Measurements from ENCODE around the gene ZNF697.

GRCh38 chr1:119687434-119688079 lies 39.5 kb upstream of the ZNF697 start:
- TF ChIP-seq, protein P1, sequence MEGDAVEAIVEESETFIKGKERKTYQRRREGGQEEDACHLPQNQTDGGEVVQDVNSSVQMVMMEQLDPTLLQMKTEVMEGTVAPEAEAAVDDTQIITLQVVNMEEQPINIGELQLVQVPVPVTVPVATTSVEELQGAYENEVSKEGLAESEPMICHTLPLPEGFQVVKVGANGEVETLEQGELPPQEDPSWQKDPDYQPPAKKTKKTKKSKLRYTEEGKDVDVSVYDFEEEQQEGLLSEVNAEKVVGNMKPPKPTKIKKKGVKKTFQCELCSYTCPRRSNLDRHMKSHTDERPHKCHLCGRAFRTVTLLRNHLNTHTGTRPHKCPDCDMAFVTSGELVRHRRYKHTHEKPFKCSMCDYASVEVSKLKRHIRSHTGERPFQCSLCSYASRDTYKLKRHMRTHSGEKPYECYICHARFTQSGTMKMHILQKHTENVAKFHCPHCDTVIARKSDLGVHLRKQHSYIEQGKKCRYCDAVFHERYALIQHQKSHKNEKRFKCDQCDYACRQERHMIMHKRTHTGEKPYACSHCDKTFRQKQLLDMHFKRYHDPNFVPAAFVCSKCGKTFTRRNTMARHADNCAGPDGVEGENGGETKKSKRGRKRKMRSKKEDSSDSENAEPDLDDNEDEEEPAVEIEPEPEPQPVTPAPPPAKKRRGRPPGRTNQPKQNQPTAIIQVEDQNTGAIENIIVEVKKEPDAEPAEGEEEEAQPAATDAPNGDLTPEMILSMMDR (conservative IDR thresholded peaks at IDR 0.05; ENCODE audit: low read depth, low read length) = no peak
- TF ChIP-seq SMC3 (IDR thresholded peaks at IDR 0.05; ENCODE audit: low read depth, low read length) = no peak
- TF ChIP-seq MAZ (IDR thresholded peaks at IDR 0.05; ENCODE audit: borderline replicate concordance, low read depth, low read length) = no peak
- TF ChIP-seq POLR2A (IDR thresholded peaks at IDR 0.05; ENCODE audit: low read depth, low read length) = no peak
- no peak for TF ChIP-seq FOS (IDR thresholded peaks at IDR 0.05; ENCODE audit: low read depth, low read length)
- TF ChIP-seq RAD21 (IDR thresholded peaks at IDR 0.05; ENCODE audit: low read length) = no peak
- no peak for TF ChIP-seq CHD1 (IDR thresholded peaks at IDR 0.05; ENCODE audit: low read depth, low read length)
- TF ChIP-seq RCOR1 (IDR thresholded peaks at IDR 0.05; ENCODE audit: insufficient replicate concordance, low read length) = no peak

Data from IMR-90 (cell line).